C1 segment of cervical spinal cord (tissue), 14 donors: ENCODE data around the gene IL11.
"Not testable (repeated sequence)": the region's sequence is repeated elsewhere in the genome, so short reads cannot be mapped to it uniquely, and the experiment has no call there.

ENCODE experiments used
- DNase-seq, 14 donors: peaks; one replicate each; lab custom pipeline; 2025; lab: John Stamatoyannopoulos, UW

Gene IL11

GRCh38 chr19:55328774-55329318 is 41.4 kb downstream of the IL11 start:
- DNase-seq, result not testable (repeated sequence)

GRCh38 chr19:55325172-55325571 is 45.1 kb downstream of the IL11 start, which contains the start of gene TMEM150B:
TSS of gene TMEM150B (minus strand) at chr19:55325341. CDS start at chr19:55321036, 4,305 bp downstream.
- no peak for DNase-seq

GRCh38 chr19:55324662-55325061 is 45.6 kb downstream of the IL11 start:
- no peak for DNase-seq

- DNase-seq, result no peak
Measured at GRCh38 chr19:55322204-55322885, 47.9 kb downstream of the IL11 start.

- no peak for DNase-seq
Measured at GRCh38 chr19:55321466-55322137, 48.7 kb downstream of the IL11 start.

- DNase-seq, result no peak
Measured at GRCh38 chr19:55320844-55321419, 49.3 kb downstream of the IL11 start.

- peak in 5 of 14 donors; percentile 6 to 57 (median 12) for DNase-seq
Measured at GRCh38 chr19:55319785-55320184, 50.5 kb downstream of the IL11 start.

- DNase-seq, result no peak
Measured at GRCh38 chr19:55316646-55317045, 53.6 kb downstream of the IL11 start.

GRCh38 chr19:55315956-55316525 is 54.2 kb downstream of the IL11 start:
- no peak for DNase-seq

GRCh38 chr19:55314396-55314795 is 55.9 kb downstream of the IL11 start:
- DNase-seq, result no peak
